ENCODE data around the gene HSP90AA1. TPM values are rescaled to one million over a fixed set of nuclear protein-coding genes. Genes with fewer than 3 reads are reported as not detected.
A peak's percentile ranks its signal among the peaks of the same experiment; 100 is the strongest.

HSP90AA1 gene
- total and polyA plus RNA-seq, 2 of the 8 experiments (the other 6 are each of a cell fraction or from before 2014, with no cell fraction given): 339 to 878 TPM

GRCh38 chr14:102088012-102088792 is 1.4 kb upstream of the HSP90AA1 start (continued):
- TF ChIP-seq SP4 (IDR thresholded peaks at IDR 0.05; ENCODE audit: low read length) (no peak), E2F6 (IDR thresholded peaks at IDR 0.05) (peak; percentile 97), POLR2A (IDR thresholded peaks at IDR 0.05; ENCODE audit: control extremely low read depth in 1 of 2, low read depth in 2 of 2, low read length in 2 of 2) (peak in 1 of 2 experiments; percentile 56; a peak in 1 of 3 replicates), MAX (IDR thresholded peaks at IDR 0.05) (peak; percentile 99), TCF12 (IDR thresholded peaks at IDR 0.05; ENCODE audit: low read depth, low read length) (0 out of 2 replicates have a peak, but pooled peaks have one; percentile 70), BACH1 (IDR thresholded peaks at IDR 0.05; ENCODE audit: low read length) (no peak), POLR2AphosphoS5 (IDR thresholded peaks at IDR 0.05; ENCODE audit: low read depth, low read length) (peak; percentile 64), CHD1 (IDR thresholded peaks at IDR 0.05; ENCODE audit: low read depth, low read length) (no peak; the same call in 1 of the 2 replicates), EGR1 (IDR thresholded peaks at IDR 0.05; ENCODE audit: borderline replicate concordance, low read depth, low read length) (peak; percentile 70; the same call in 1 of the 2 replicates), TBP (IDR thresholded peaks at IDR 0.05; ENCODE audit: low read depth, low read length) (peak; percentile 46; the same call in 1 of the 2 replicates), CEBPB (IDR thresholded peaks at IDR 0.05; ENCODE audit: low read depth, low read length) (peak; percentile 6; the same call in 1 of the 2 replicates), JUND (IDR thresholded peaks at IDR 0.05; ENCODE audit: low read length) (no peak), SIN3A (conservative IDR thresholded peaks at IDR 0.05 in 1 of 2, IDR thresholded peaks at IDR 0.05 in 1 of 2; ENCODE audit: low read depth in 1 of 2, low read length in 2 of 2) (peak in 1 of 2 experiments; percentile 66; a peak in 1 of 4 replicates), RXRA (IDR thresholded peaks at IDR 0.05; ENCODE audit: insufficient read depth, low read depth, low read length) (no peak), FOSL1 (IDR thresholded peaks at IDR 0.05; ENCODE audit: insufficient read depth, low read depth, low read length) (no peak), SP1 (IDR thresholded peaks at IDR 0.05; ENCODE audit: low read depth, low read length) (no peak)

All from H1 (cell line).